Dermis microvascular lymphatic vessel endothelial cell (primary cell): ENCODE data around the gene AMZ1. TPM values are rescaled to one million over a fixed set of nuclear protein-coding genes. Genes with fewer than 3 reads are reported as not detected.
"Not testable (repeated sequence)": the region's sequence is repeated elsewhere in the genome, so short reads cannot be mapped to it uniquely, and the experiment has no call there.

Experiments
- DNase-seq, 2 donors: peaks; one replicate each; pipeline versions ENCODE4 v3.0.0 to v3.0.0-alpha.2; 2010; ENCODE audit warnings: low read depth in 2 of 2
- total RNA-seq: library from RNA; depleted of rRNA; stranded (reverse); fragments of >200 nt; gene quantifications from 2 replicates; pipeline ENCODE4 v1.2.1, GENCODE V29; 2014

AMZ1 gene
- total RNA-seq, 1 donor from 2014 or later, result under 0.01 TPM

- DNase-seq, result peak in 1 of 2 donors; percentile 44
Observed at GRCh38 chr7:2689951-2690705, 2.1 kb downstream of the AMZ1 start.

DNA sequence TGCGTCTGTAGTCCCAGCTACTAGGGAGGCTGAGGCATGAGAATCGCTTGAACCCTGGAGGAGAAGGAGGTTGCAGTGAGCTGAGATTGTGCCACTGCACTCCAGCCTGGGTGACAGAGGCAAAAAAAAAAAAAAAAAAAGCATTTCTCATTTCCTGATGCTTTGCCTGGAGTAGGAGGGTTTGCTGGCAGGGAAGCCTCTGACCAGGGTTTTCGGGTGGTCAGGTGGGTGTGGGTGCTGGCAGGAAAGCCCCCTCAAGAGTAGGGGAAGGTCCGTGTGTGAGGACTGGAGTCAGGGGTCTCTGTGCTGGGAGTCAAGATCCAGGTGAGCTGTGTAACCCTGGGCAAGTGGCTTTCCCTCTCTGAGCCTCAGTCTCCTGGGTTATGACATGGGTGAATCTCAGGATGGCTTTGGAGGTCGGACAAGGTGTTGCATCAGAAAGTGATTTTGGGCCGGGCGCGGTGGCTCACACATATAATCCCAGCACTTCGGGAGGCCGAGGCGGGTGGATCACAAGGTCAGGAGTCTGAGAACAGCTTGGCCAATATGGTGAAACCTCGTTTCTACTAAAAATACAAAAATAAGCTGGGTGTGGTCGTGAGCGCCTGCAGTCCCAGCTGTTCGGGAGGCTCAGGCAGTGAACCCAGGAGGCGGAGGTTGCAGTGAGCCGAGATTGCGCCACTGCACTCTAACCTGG is 3.2 kb downstream of the AMZ1 start:
- DNase-seq, result no peak

GRCh38 chr7:2691932-2692439 is 4.0 kb downstream of the AMZ1 start:
- not testable (repeated sequence) for DNase-seq

- no peak for DNase-seq
Observed at GRCh38 chr7:2692543-2692942, 4.5 kb downstream of the AMZ1 start.

- DNase-seq, result not testable (repeated sequence)
Observed at GRCh38 chr7:2693420-2694121, 5.6 kb downstream of the AMZ1 start.

DNA sequence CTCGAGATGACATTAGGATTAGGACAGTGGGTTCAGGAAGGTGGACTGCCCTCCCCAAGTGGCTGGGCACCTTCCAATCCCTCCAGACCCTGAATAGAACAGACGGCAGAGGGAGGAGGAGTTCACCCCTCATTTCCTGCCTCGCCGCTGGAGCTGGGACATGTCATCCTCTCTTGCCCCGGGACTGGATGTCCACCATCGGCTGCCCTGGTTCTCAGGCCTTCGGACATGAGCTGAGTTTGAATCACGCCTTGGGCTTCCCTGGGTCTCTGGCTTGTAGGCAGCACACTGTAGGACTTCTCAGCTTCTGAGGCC is 6.1 kb downstream of the AMZ1 start:
- DNase-seq, result not testable (repeated sequence)

DNA sequence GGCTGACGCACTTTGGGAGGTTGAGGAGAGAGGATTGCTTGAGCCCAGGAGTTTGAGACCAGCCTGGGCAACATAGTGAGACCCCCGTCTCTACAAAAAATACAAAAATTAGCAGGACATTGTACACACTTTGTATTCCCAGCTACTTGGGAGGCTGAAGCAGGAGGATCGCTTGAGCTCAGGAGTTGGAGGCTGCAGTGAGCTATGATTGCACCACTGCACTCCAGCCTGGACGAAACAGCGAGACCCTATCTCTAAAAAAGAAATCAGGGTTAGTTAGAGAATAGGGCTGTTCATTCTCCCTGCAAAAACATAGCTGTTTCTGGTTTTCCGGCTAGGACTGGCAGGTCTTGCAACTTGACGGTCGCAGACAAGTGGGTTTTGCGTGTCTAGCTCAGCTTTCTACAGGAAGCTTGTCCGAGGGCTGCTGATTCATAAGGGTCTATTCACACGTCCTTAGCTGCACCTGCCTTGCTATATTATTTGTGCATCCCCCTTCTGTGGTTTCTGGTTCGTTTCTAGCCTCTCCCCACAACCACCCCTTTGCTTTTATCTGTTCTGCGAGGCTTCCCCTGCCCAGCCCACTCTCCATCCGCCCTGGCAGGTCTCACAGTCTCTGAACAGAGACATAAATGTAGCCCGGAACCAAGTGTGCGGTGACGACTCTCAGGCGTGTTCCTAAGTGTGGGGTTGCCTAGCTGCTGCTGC is 10.7 kb downstream of the AMZ1 start:
- DNase-seq, result no peak

GRCh38 chr7:2699289-2699620 is 11.3 kb downstream of the AMZ1 start:
- no peak for DNase-seq

- DNase-seq, result no peak
Observed at GRCh38 chr7:2700141-2700850, 12.3 kb downstream of the AMZ1 start.

DNA sequence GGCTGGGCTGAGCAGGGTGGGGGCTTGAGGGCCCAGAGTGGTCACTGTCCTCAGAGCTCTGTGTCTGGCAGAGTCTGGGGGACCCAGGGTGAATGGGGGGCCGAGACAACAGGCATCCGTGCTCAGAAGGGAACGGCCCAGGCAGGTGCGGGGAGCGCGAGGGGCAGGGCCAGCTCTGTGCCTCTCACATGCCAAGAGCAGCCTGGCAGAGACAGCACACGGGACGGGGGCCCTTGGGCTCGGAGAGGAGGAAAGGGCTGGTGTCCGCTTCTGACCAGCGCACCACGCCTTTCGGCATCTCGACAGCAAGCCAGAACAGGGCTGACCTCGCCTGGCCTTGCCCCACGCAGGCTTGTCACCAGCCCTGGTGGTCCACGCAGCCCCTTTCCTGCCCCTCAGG is 13.4 kb downstream of the AMZ1 start:
- DNase-seq, result no peak

DNA sequence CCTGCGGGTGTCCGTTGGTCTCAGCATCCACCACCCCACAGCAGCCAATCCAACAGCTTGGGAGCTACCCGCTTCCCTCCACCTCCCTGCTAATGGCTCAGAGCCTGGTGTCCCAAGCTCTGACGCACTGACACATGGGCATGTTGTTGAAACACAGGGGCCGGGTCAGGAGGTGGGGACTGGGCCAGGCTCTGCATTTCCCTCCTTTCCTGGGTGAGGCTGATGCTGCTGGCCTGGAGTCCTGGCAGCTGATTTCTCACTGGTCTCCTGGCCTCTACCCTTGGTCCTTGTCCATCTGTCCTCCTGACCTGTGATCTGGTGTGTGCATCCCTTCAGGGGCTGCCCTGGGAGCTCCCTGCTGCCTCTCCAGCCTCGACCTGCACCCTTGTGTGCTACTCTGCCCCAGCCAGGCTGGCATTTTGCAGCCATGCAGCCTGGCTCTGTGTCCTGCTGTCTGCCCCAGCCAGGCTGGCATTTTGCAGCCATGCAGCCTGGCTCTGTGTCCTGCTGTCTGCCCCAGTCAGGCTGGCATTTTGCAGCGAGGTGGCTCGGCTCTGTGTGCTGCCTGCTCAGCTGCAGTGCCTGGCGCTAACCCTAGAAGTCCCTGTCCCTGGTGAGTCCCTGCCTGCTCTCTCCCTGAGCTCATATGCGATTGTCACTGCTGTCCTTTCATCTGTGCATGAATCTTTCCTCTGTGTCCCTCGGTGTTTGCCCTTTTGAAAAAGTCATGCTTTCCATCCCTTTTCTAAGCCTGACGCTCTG is 14.0 kb downstream of the AMZ1 start:
- DNase-seq, result no peak

DNA sequence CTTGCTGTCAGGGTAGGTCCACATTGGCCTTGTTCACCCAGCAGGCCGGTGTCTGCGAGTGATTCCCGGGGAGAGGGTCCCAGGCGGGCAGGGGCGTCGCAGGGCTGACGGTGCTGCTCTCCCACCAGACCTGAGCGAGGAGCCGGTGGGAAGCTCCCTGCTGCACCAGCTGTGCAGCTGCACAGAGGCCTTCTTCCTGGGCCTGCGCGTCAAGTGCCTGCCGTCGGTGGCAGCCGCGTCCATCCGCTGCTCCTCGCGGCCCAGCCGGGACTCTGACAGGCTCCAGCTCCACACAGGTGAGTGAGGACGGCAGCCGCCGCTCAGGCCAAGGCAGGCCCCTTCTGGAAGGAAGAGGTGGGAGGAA is 14.6 kb downstream of the AMZ1 start:
- DNase-seq, result no peak

GRCh38 chr7:2705371-2706096 is 17.5 kb downstream of the AMZ1 start:
- no peak for DNase-seq

DNA sequence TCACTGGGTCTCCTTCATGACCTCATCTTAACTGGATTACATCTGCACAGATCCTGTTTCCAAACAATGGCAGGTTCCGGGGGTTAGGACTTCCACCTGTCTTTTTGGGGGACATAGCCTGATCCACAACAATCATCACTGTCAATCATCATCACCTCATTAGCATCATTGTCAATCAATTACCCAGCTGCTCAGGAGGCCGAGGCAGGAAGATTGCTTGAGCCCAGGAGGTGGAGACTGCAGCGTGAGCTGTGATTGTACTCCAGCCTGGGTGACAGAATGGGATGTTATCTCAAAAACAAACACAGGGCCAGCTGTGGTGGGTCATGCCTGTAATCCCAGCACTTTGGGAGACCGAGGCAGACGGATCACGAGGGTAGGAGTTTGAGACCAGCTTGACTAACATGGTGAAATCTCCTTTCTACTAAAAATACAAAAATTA is 18.7 kb downstream of the AMZ1 start:
- DNase-seq, result no peak

- DNase-seq, result no peak
Observed at GRCh38 chr7:2707481-2707880, 19.5 kb downstream of the AMZ1 start.

DNA sequence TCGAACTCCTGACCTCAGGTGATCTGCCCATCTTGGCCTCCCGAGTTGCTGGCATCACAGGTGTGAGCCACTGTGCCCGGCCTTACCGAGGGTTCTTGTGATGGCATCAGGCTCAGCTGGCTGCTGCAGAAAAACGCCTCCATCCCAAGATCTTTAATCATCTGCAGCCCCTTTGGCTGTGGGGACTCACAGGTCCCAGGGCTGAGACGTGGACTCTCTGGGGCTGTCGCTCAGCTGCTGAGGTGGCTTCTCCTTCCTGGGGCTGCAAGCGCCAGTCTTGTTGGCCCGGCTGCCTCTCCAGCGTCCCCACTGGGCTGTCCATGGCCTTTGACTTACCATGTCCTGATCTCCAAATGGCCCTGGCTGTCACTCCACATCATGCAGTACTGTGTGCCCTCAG is 20.0 kb downstream of the AMZ1 start:
- no peak for DNase-seq

- DNase-seq, result no peak
Observed at GRCh38 chr7:2708547-2709310, 20.7 kb downstream of the AMZ1 start.

- peak; percentile 34 to 61 for DNase-seq
Observed at GRCh38 chr7:2709553-2710285, 21.7 kb downstream of the AMZ1 start.
